ENCODE measurements around the gene NPDC1. TPM values are rescaled to one million over a fixed set of nuclear protein-coding genes. Genes with fewer than 3 reads are reported as not detected.
A peak's percentile ranks its signal among the peaks of the same experiment; 100 is the strongest.

NPDC1 gene
- total and polyA plus RNA-seq, 4 experiments from 2014 or later = 20.7 to 32.2 (median 22.1) TPM

DNA sequence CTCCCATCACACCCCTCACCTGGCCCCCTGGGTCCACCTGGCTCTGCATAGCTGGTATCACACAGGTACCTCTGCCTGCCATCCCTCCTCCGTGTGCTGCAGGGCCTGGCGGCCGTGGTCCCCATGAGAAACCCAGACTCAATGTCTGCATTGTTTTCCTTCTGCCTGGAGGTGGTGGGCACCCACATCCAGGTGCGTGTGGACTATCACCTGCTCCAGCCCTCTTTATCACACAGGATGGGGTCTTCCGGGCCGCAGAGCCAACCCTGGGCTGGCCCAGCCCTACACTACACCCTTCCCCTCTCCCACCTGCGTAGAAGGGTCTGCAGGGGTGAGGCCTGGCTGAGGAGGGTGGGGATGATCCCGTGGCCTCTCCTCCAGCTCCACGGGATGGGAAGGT lies 7.1 kb downstream of the NPDC1 start:
- no peaks in the 10 kb centered on the region for H3K27me3 ChIP-seq (ENCODE audit: insufficient read depth, low read length)
- Mint-ChIP-seq H3K9me3 (no peaks in the 10 kb centered on the region), H3K27me3 (no peaks in the 10 kb centered on the region), H3K36me3 (no peaks in the 10 kb centered on the region), H3K4me1 (peaks cover 7 to 12% (median 9%) of the 10 kb centered on the region in 4 donors), H3K4me3 (no peak overlapping the region), H3K27ac (peak overlapping the region in 1 of 7 donors; percentile 48)
- ChIA-PET CTCF (ENCODE audit: partially characterized antibody) (interaction anchor here (1.8 to 2.5 kb wide), 2 partner anchors 8 to 10 kb away, joined by 4 to 10 read pairs; partner anchors contain the start of gene ABCA2), POLR2A (ENCODE audit: partially characterized antibody) (no interaction called here)
- DNase-seq = no peak
- H3K36me3 ChIP-seq (ENCODE audit: insufficient read depth, low read length) = no peaks in the 10 kb centered on the region
- H3K4me3 ChIP-seq (ENCODE audit: low read length in 2 of 2) = no peak overlapping the region
- no peaks in the 10 kb centered on the region for H3K9me3 ChIP-seq (ENCODE audit: control insufficient read depth in 1 of 2, low read length in 2 of 2)
- peaks cover 22% of the 10 kb centered on the region for H3K4me1 ChIP-seq (ENCODE audit: insufficient read depth, low read length)
- intact Hi-C loops (cut with micrococcal nuclease) = no loop called here
- H3K27ac ChIP-seq (ENCODE audit: low read depth, low read length) = no peak overlapping the region

DNA sequence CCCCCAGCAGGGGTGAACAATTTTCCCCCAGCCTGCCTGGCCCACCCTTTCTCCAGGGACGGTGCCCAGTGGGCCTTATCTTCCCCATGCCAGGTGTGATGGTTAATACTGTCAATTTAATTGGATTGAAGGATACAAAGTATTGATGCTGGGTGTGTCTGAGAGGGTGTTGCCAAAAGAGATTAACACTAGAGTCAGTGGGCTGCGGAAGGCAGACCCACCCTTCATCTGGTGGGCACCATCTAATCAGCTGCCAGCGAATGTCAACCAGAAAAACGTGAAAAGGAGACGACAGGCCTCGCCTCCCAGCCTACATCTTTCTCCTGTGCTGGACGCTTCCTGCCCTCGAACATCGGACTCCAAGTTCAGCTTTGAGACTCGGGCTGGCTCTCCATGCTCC lies 8.5 kb downstream of the NPDC1 start:
- H3K4me3 Mint-ChIP-seq = no peak overlapping the region
- no peak for DNase-seq
- no peaks in the 10 kb centered on the region for H3K36me3 ChIP-seq (ENCODE audit: insufficient read depth, low read length)
- no peaks in the 10 kb centered on the region for H3K9me3 ChIP-seq (ENCODE audit: control insufficient read depth in 1 of 2, low read length in 2 of 2)
- ChIA-PET POLR2A (ENCODE audit: partially characterized antibody) (interaction anchor here (0.6 to 1.5 kb wide), 2 partner anchors 9 to 11 kb away, joined by 3 to 4 read pairs; partner anchors contain the start of gene NPDC1), CTCF (ENCODE audit: partially characterized antibody) (interaction anchor here (0.9 to 4.3 kb wide), 7 partner anchors 8 to 250 kb away, joined by 3 to 84 read pairs (median 10); partner anchors contain the start of genes ABCA2, CLIC3 and NPDC1)
- no peak overlapping the region for H3K27ac ChIP-seq (ENCODE audit: low read depth, low read length)
- H3K4me3 ChIP-seq (ENCODE audit: low read length in 2 of 2) = no peak overlapping the region
- peaks cover 10 to 26% (median 18%) of the 10 kb centered on the region in 4 donors for H3K4me1 Mint-ChIP-seq
- no peaks in the 10 kb centered on the region for H3K27me3 Mint-ChIP-seq
- intact Hi-C loops (cut with micrococcal nuclease) = no loop called here
- H3K9me3 Mint-ChIP-seq = no peaks in the 10 kb centered on the region
- H3K27me3 ChIP-seq (ENCODE audit: insufficient read depth, low read length) = no peaks in the 10 kb centered on the region
- no peaks in the 10 kb centered on the region for H3K36me3 Mint-ChIP-seq
- H3K27ac Mint-ChIP-seq = no peak overlapping the region
- peaks cover 27% of the 10 kb centered on the region for H3K4me1 ChIP-seq (ENCODE audit: insufficient read depth, low read length)

DNA sequence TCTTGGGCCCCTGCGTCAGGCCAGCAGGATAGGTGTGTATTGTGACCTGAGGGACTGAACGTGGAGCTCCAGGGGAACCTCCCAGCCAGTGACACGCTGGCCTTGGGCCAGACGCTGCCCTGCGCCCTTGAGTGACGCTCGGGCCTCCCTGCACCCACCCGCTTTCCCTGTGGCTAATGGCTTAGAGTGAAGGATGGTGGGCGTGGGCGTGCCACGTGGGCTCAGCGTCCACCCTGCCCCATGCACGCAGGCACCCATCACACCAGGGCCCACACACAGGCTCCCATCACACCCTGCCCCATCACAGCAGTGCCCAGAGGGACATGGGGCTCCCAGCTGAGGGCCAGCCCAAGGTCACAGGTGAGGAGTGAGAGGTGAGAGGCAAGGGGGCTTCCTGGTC lies 8.9 kb downstream of the NPDC1 start:
- no peaks in the 10 kb centered on the region for H3K9me3 ChIP-seq (ENCODE audit: control insufficient read depth in 1 of 2, low read length in 2 of 2)
- peaks cover 12 to 31% (median 21%) of the 10 kb centered on the region in 4 donors for H3K4me1 Mint-ChIP-seq
- no peaks in the 10 kb centered on the region for H3K27me3 Mint-ChIP-seq
- peaks cover 31% of the 10 kb centered on the region for H3K4me1 ChIP-seq (ENCODE audit: insufficient read depth, low read length)
- no peak overlapping the region for H3K27ac ChIP-seq (ENCODE audit: low read depth, low read length)
- H3K27ac Mint-ChIP-seq = no peak overlapping the region
- no peaks in the 10 kb centered on the region for H3K9me3 Mint-ChIP-seq
- POLR2A ChIA-PET (ENCODE audit: partially characterized antibody) = interaction anchor here (0.6 to 2.6 kb wide), 3 partner anchors 10 to 15 kb away, joined by 3 to 10 read pairs (median 4); partner anchors contain the start of gene NPDC1
- no peak overlapping the region for H3K4me3 Mint-ChIP-seq
- DNase-seq = no peak
- no peak overlapping the region for H3K4me3 ChIP-seq (ENCODE audit: low read length in 2 of 2)
- CTCF ChIA-PET (ENCODE audit: partially characterized antibody) = interaction anchor here (1.2 to 4.3 kb wide), 7 partner anchors 8 to 259 kb away, joined by 3 to 84 read pairs (median 22); partner anchors contain the start of genes ABCA2, CLIC3 and NPDC1
- no peaks in the 10 kb centered on the region for H3K27me3 ChIP-seq (ENCODE audit: insufficient read depth, low read length)
- intact Hi-C loops (cut with micrococcal nuclease) = no loop called here
- no peaks in the 10 kb centered on the region for H3K36me3 Mint-ChIP-seq
- no peaks in the 10 kb centered on the region for H3K36me3 ChIP-seq (ENCODE audit: insufficient read depth, low read length)

DNA sequence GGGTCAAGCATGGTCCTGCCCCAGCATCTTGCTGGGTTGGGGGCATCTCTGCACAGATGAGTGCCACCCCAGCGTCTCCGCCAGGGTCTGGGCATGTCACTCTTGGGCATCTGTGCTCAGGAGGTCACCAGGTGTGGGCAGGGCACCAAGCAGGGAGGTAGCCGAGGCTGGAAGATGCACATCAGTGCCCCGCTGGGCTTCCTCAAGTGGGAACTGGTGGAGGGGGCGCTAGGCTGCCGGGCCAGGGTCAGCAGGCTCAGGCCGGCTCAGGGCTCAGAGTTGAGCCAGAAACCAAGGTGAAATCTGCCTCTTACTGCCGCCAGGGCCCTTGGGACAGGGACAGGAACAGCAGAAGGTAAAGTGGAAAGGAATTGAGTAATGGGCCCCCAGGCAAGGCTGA lies 10.0 kb downstream of the NPDC1 start:
- H3K27ac ChIP-seq (ENCODE audit: low read depth, low read length) = no peak overlapping the region
- intact Hi-C loops (cut with micrococcal nuclease) = loop anchor here (1.0 kb wide), 3 partner anchors 87 to 249 kb away; partner anchors contain the start of gene AJM1
- H3K36me3 ChIP-seq (ENCODE audit: insufficient read depth, low read length) = no peaks in the 10 kb centered on the region
- H3K9me3 ChIP-seq (ENCODE audit: control insufficient read depth in 1 of 2, low read length in 2 of 2) = no peaks in the 10 kb centered on the region
- Mint-ChIP-seq H3K4me3 (no peak overlapping the region), H3K27me3 (no peaks in the 10 kb centered on the region), H3K27ac (no peak overlapping the region), H3K9me3 (no peaks in the 10 kb centered on the region), H3K4me1 (peaks cover 16 to 38% (median 25%) of the 10 kb centered on the region in 4 donors), H3K36me3 (peaks cover 0 to 2% of the 10 kb centered on the region in 2 donors)
- POLR2A ChIA-PET (ENCODE audit: partially characterized antibody) = interaction anchor here (0.8 to 2.6 kb wide), 15 partner anchors 8 to 248 kb away, joined by 3 to 25 read pairs (median 9); partner anchors contain the start of genes AJM1, CLIC3, PAXX and RABL6
- no peak overlapping the region for H3K4me3 ChIP-seq (ENCODE audit: low read length in 2 of 2)
- no peak for DNase-seq
- no peaks in the 10 kb centered on the region for H3K27me3 ChIP-seq (ENCODE audit: insufficient read depth, low read length)
- H3K4me1 ChIP-seq (ENCODE audit: insufficient read depth, low read length) = peaks cover 42% of the 10 kb centered on the region
- CTCF ChIA-PET (ENCODE audit: partially characterized antibody) = interaction anchor here (0.7 to 4.3 kb wide), 33 partner anchors 8 to 267 kb away, joined by 3 to 84 read pairs (median 9); partner anchors contain the start of genes AJM1, C8G, CLIC3 and FBXW5

DNA sequence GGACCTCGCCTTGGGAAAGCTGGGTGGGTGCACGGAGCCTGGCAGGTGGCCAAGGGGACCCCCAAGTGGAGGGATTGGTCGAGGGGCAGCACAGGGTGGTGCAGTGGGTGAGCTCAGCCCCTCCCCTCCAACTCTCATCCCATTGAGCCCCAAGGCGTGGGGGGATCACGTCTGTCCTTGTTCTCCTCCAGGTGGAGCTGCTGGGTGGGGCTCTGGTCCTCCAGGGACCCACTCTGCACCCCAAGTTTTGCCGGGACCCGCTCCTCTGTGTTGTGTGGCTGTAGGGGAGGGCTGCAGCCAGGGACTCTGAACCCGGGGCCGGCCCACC lies 10.5 kb downstream of the NPDC1 start:
- POLR2A ChIA-PET (ENCODE audit: partially characterized antibody) = interaction anchor here (0.6 to 2.6 kb wide), 32 partner anchors 9 to 248 kb away, joined by 3 to 25 read pairs (median 6); partner anchors contain the start of genes AJM1, CLIC3, EDF1 and FBXW5
- Histone ChIP-seq H3K27me3 (ENCODE audit: insufficient read depth, low read length) (no peaks in the 10 kb centered on the region), H3K27ac (ENCODE audit: low read depth, low read length) (no peak overlapping the region), H3K36me3 (ENCODE audit: insufficient read depth, low read length) (no peaks in the 10 kb centered on the region), H3K4me1 (ENCODE audit: insufficient read depth, low read length) (peaks cover 47% of the 10 kb centered on the region), H3K4me3 (ENCODE audit: low read length in 2 of 2) (no peak overlapping the region), H3K9me3 (ENCODE audit: control insufficient read depth in 1 of 2, low read length in 2 of 2) (no peaks in the 10 kb centered on the region)
- Mint-ChIP-seq H3K27ac (peak overlapping the region in 4 of 7 donors; percentile 19 to 84 (median 58)), H3K27me3 (no peaks in the 10 kb centered on the region), H3K36me3 (peaks cover 0 to 5% of the 10 kb centered on the region in 2 donors), H3K4me1 (peaks cover 20 to 42% (median 30%) of the 10 kb centered on the region in 4 donors), H3K9me3 (no peaks in the 10 kb centered on the region), H3K4me3 (peak overlapping the region in 3 of 8 donors; percentile 77 to 85 (median 83))
- CTCF ChIA-PET (ENCODE audit: partially characterized antibody) = interaction anchor here (0.7 to 4.3 kb wide), 42 partner anchors 9 to 275 kb away, joined by 3 to 84 read pairs (median 6); partner anchors contain the start of genes AJM1, C8G, CLIC3 and FBXW5
- intact Hi-C loops (cut with micrococcal nuclease) = loop anchor here (1.0 kb wide), 3 partner anchors 86 to 248 kb away; partner anchors contain the start of gene AJM1
- no peak for DNase-seq

DNA sequence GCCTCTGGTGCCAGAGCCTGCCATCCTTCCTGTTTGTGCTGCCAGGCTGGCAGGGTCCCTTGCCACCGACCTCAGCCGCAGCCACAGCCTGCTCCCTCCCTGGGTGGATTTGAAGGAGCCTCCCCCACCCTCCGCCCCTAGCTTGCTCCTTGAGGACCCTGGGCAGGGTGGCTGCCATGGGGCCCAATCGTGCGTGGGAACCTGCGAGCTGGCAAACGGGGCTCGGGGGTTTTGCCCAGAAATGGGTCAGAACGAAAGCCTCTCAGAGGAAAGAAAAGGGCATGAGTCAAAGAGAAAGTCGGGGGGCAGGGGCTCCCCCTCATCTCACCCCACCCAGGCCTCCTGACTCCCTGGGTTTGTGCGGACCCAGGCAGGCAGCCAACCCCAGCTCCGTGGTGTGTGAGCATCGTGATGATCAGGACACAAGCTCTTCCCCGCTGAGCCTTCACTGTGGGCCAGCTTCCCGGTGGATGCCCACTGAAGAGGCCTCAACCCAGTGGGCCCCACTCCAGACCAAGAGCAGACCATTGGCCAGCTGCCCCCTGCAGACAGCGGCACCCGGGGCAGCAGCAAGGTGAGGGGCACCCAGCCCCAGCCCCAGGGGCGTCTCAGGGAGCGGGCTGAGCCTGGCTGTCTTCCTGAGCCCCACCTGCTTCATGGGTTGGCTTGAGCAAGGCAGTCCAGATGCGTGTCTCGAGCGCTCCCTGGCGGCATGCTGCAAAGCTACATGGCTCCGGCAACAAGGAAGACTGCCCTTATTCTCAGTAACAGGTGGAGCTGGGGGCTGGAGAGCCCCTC lies 11.1 kb downstream of the NPDC1 start:
- Mint-ChIP-seq H3K9me3 (no peaks in the 10 kb centered on the region), H3K4me1 (peaks cover 20 to 47% (median 33%) of the 10 kb centered on the region in 4 donors), H3K27me3 (no peaks in the 10 kb centered on the region), H3K36me3 (peaks cover 0 to 5% of the 10 kb centered on the region in 2 donors), H3K27ac (peak overlapping the region; percentile 69 to 91 (median 84)), H3K4me3 (peak overlapping the region; percentile 73 to 85 (median 80))
- Histone ChIP-seq H3K27ac (ENCODE audit: low read depth, low read length) (peak overlapping the region; percentile 60), H3K27me3 (ENCODE audit: insufficient read depth, low read length) (no peaks in the 10 kb centered on the region), H3K4me3 (ENCODE audit: low read length in 2 of 2) (peak overlapping the region; percentile 34 to 42), H3K36me3 (ENCODE audit: insufficient read depth, low read length) (no peaks in the 10 kb centered on the region), H3K9me3 (ENCODE audit: control insufficient read depth in 1 of 2, low read length in 2 of 2) (no peaks in the 10 kb centered on the region), H3K4me1 (ENCODE audit: insufficient read depth, low read length) (peaks cover 52% of the 10 kb centered on the region)
- ChIA-PET POLR2A (ENCODE audit: partially characterized antibody) (interaction anchor here (0.6 to 2.6 kb wide), 34 partner anchors 9 to 247 kb away, joined by 3 to 25 read pairs (median 6); partner anchors contain the start of genes AJM1, ANAPC2, CLIC3 and EDF1), CTCF (ENCODE audit: partially characterized antibody) (interaction anchor here (0.6 to 4.3 kb wide), 46 partner anchors 9 to 275 kb away, joined by 3 to 84 read pairs (median 6); partner anchors contain the start of genes AJM1, C8G, CLIC3 and FBXW5)
- DNase-seq = peak; percentile 85 to 87 (median 85)
- intact Hi-C loops (cut with micrococcal nuclease) = loop anchor here (1.0 kb wide), 3 partner anchors 86 to 248 kb away; partner anchors contain the start of gene AJM1
